NB4 (cell line): ENCODE results near the gene RS1.

Experiments
- CTCF ChIP-seq: IDR thresholded peaks from one replicate; pipeline ENCODE4 v1.5.1; 2012; ENCODE audit warnings: low read depth, low read length
- MAX ChIP-seq: IDR thresholded peaks from 2 replicates; pipeline ENCODE4 v1.6.1; 2011; ENCODE audit warnings: low read depth, low read length
- POLR2A ChIP-seq: IDR thresholded peaks from 2 replicates; pipeline ENCODE4 v1.6.1; 2011; ENCODE audit warnings: mild to moderate bottlenecking; ENCODE audit not compliant: insufficient read length; ENCODE audit errors: extremely low read depth

- TF ChIP-seq CTCF (no peak), POLR2A (no peak), MAX (no peak)
Measured at GRCh38 chrX:18650662-18651061, 21.2 kb downstream of the RS1 start.
